Measurements from ENCODE around the gene WFIKKN1. TPM values are rescaled to one million over a fixed set of nuclear protein-coding genes. Genes with fewer than 3 reads are reported as not detected.

WFIKKN1 gene
- total and polyA plus RNA-seq, 2 of the 13 experiments (the other 11 are each of a cell fraction or from before 2014, with no cell fraction given): 1.7 to 4.9 TPM

GRCh38 chr16:667780-668518 is 37.2 kb downstream of the WFIKKN1 start, which contains the start of gene RHOT2 (continued):
- TF ChIP-seq ZSCAN31 (CRISPR knock-in tag; IDR thresholded peaks at IDR 0.05; ENCODE audit: low read depth) (peak; percentile 44; the same call in 1 of the 2 replicates), PRMT3 (CRISPR knock-in tag; IDR thresholded peaks at IDR 0.05; ENCODE audit: borderline replicate concordance, low read depth) (peak; percentile 68; the same call in 1 of the 2 replicates), ZNF839 (CRISPR knock-in tag; IDR thresholded peaks at IDR 0.05; ENCODE audit: borderline replicate concordance) (0 out of 2 replicates have a peak, but pooled peaks have one; percentile 39), DNMT1 (CRISPR knock-in tag; IDR thresholded peaks at IDR 0.05) (peak; percentile 94), ZNF558 (CRISPR knock-in tag; IDR thresholded peaks at IDR 0.05; ENCODE audit: borderline replicate concordance) (peak; percentile 9; the same call in 1 of the 2 replicates), YEATS4 (CRISPR knock-in tag; IDR thresholded peaks at IDR 0.05; ENCODE audit: borderline replicate concordance) (peak; percentile 97), ELF1 (CRISPR knock-in tag; IDR thresholded peaks at IDR 0.05) (peak; percentile 75), RELA (CRISPR knock-in tag; IDR thresholded peaks at IDR 0.05) (peak; percentile 94), HNF4A (CRISPR knock-in tag; IDR thresholded peaks at IDR 0.05) (peak; percentile 19; the same call in 1 of the 2 replicates), ZSCAN21 (CRISPR knock-in tag; IDR thresholded peaks at IDR 0.05; ENCODE audit: borderline replicate concordance) (peak; percentile 87; the same call in 1 of the 2 replicates), ZMAT3 (CRISPR knock-in tag; conservative IDR thresholded peaks at IDR 0.05) (peak; percentile 78; the same call in 1 of the 2 replicates)
- TF ChIP-seq, protein P1, sequence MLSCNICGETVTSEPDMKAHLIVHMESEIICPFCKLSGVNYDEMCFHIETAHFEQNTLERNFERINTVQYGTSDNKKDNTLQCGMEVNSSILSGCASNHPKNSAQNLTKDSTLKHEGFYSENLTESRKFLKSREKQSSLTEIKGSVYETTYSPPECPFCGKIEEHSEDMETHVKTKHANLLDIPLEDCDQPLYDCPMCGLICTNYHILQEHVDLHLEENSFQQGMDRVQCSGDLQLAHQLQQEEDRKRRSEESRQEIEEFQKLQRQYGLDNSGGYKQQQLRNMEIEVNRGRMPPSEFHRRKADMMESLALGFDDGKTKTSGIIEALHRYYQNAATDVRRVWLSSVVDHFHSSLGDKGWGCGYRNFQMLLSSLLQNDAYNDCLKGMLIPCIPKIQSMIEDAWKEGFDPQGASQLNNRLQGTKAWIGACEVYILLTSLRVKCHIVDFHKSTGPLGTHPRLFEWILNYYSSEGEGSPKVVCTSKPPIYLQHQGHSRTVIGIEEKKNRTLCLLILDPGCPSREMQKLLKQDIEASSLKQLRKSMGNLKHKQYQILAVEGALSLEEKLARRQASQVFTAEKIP (CRISPR knock-in tag; IDR thresholded peaks at IDR 0.05; ENCODE audit: borderline replicate concordance): no peak
- TF ChIP-seq, protein P2, sequence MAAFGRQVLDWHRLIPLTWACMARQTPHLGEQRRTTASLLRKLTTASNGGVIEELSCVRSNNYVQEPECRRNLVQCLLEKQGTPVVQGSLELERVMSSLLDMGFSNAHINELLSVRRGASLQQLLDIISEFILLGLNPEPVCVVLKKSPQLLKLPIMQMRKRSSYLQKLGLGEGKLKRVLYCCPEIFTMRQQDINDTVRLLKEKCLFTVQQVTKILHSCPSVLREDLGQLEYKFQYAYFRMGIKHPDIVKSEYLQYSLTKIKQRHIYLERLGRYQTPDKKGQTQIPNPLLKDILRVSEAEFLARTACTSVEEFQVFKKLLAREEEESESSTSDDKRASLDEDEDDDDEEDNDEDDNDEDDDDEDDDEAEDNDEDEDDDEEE (CRISPR knock-in tag; IDR thresholded peaks at IDR 0.05): no peak; the same call in 1 of the 2 replicates
- TF ChIP-seq, protein P3, sequence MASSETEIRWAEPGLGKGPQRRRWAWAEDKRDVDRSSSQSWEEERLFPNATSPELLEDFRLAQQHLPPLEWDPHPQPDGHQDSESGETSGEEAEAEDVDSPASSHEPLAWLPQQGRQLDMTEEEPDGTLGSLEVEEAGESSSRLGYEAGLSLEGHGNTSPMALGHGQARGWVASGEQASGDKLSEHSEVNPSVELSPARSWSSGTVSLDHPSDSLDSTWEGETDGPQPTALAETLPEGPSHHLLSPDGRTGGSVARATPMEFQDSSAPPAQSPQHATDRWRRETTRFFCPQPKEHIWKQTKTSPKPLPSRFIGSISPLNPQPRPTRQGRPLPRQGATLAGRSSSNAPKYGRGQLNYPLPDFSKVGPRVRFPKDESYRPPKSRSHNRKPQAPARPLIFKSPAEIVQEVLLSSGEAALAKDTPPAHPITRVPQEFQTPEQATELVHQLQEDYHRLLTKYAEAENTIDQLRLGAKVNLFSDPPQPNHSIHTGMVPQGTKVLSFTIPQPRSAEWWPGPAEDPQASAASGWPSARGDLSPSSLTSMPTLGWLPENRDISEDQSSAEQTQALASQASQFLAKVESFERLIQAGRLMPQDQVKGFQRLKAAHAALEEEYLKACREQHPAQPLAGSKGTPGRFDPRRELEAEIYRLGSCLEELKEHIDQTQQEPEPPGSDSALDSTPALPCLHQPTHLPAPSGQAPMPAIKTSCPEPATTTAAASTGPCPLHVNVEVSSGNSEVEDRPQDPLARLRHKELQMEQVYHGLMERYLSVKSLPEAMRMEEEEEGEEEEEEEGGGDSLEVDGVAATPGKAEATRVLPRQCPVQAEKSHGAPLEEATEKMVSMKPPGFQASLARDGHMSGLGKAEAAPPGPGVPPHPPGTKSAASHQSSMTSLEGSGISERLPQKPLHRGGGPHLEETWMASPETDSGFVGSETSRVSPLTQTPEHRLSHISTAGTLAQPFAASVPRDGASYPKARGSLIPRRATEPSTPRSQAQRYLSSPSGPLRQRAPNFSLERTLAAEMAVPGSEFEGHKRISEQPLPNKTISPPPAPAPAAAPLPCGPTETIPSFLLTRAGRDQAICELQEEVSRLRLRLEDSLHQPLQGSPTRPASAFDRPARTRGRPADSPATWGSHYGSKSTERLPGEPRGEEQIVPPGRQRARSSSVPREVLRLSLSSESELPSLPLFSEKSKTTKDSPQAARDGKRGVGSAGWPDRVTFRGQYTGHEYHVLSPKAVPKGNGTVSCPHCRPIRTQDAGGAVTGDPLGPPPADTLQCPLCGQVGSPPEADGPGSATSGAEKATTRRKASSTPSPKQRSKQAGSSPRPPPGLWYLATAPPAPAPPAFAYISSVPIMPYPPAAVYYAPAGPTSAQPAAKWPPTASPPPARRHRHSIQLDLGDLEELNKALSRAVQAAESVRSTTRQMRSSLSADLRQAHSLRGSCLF (CRISPR knock-in tag; IDR thresholded peaks at IDR 0.05; ENCODE audit: borderline replicate concordance): no peak
- TF ChIP-seq, protein P4, sequence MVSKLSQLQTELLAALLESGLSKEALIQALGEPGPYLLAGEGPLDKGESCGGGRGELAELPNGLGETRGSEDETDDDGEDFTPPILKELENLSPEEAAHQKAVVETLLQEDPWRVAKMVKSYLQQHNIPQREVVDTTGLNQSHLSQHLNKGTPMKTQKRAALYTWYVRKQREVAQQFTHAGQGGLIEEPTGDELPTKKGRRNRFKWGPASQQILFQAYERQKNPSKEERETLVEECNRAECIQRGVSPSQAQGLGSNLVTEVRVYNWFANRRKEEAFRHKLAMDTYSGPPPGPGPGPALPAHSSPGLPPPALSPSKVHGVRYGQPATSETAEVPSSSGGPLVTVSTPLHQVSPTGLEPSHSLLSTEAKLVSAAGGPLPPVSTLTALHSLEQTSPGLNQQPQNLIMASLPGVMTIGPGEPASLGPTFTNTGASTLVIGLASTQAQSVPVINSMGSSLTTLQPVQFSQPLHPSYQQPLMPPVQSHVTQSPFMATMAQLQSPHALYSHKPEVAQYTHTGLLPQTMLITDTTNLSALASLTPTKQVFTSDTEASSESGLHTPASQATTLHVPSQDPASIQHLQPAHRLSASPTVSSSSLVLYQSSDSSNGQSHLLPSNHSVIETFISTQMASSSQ (IDR thresholded peaks at IDR 0.05; ENCODE audit: low read depth): no peak
- TF ChIP-seq, protein P4 (CRISPR knock-in tag; IDR thresholded peaks at IDR 0.05; ENCODE audit: borderline replicate concordance): peak; percentile 72
